Activated naive CD4-positive, alpha-beta T cell treated with anti-CD3 and anti-CD28 coated beads, Interleukin-2, amount 10 ng/mL, durations not matched to agents 7 days and 5 days (primary cell): Measurements from ENCODE around the gene NTN1.
"Not testable (repeated sequence)": the region's sequence is repeated elsewhere in the genome, so short reads cannot be mapped to it uniquely, and the experiment has no call there.

Experiments used
- CTCF ChIA-PET: fragments of 350-600 bp; sonication (Branson Sonifier 250); formaldehyde crosslinking; loops from one replicate; lab custom pipeline; 2021; ENCODE audit warnings: antibody characterized with exemption; lab: Charles Lee
- DNase-seq: peaks from one replicate; pipeline ENCODE4 v3.0.0-alpha.2; 2020
- H3K27ac Mint-ChIP-seq: one replicate; pipeline ENCODE4 v1.8.0; 2021; ENCODE audit warnings: mild to moderate bottlenecking, moderate library complexity, mixed read lengths
- H3K27me3 Mint-ChIP-seq: one replicate; pipeline ENCODE4 v1.8.0; 2021; ENCODE audit warnings: mild to moderate bottlenecking, mixed read lengths
- H3K36me3 Mint-ChIP-seq: one replicate; pipeline ENCODE4 v1.8.0; 2021; ENCODE audit warnings: mixed read lengths
- H3K4me1 Mint-ChIP-seq: one replicate; pipeline ENCODE4 v1.8.0; 2021; ENCODE audit warnings: mixed read lengths
- H3K4me3 Mint-ChIP-seq: one replicate; pipeline ENCODE4 v1.8.0; 2021; ENCODE audit warnings: mild to moderate bottlenecking, moderate library complexity, mixed read lengths
- H3K9me3 Mint-ChIP-seq: one replicate; pipeline ENCODE4 v1.8.0; 2021; ENCODE audit warnings: mixed read lengths

Gene NTN1

DNA sequence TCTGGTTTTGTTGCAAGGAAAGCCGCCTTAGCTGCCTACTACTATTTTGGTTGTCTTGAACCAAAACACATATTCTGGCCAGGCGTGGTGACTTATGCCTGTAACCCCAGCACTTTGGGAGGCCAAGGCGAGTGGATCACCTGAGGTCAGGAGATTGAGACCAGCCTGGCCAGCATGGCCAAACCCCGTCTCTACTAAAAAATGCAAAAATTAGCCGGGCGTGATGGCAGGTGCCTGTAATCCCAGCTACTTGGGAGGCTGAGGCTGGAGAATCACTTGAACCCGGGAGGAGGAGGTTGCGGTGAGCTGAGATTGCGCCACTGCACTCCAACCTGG is 236.3 kb downstream of the NTN1 start:
- CTCF ChIA-PET, H3K9me3 Mint-ChIP-seq, H3K36me3 Mint-ChIP-seq, DNase-seq, H3K27me3 Mint-ChIP-seq, H3K4me3 Mint-ChIP-seq, H3K27ac Mint-ChIP-seq, H3K4me1 Mint-ChIP-seq: not testable (repeated sequence)

DNA sequence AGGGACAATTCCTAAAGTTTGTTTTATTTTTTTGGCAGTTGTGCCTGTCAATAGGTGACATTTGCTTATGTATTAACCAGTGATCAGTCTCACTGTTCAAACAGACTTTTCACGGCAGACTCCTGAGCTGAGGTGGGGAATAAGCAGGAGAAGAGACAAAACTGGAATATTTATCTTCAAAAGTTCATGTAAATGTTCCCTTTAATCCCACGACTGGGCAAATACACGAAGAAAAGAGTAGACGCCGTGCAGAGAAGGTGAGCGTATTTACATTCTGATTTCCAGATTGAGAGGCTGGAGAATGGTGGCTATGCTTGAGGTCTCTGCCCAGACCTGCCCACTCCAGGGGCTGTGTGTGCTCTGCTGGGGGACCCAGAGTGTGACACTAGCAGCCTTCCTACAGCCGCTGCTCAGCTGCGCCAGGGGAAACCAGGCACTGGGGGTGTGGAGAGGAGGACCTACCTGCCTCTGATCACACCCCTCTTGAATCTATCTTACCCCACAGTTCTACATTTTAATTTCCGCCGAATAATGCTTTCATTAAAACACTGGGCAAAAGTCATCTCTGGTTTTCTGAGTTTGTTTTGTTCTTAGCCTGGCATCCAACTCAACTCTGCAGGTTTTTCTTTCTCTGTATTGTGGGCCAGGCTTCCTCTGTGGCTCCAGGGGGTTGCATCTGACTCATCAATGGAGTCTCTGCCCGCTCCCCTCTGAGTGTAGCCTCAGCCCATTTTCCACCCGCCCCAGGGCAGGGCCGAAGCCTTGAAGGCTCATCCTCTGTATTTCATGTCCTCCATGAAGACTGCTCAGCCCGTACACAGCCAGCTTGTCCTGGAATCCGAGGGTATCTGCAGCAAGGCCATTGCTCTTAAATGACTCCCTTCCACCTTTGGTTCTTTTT is 237.1 kb downstream of the NTN1 start:
- Mint-ChIP-seq H3K27ac (no peak overlapping the region), H3K36me3 (no peaks in the 10 kb centered on the region)

DNA sequence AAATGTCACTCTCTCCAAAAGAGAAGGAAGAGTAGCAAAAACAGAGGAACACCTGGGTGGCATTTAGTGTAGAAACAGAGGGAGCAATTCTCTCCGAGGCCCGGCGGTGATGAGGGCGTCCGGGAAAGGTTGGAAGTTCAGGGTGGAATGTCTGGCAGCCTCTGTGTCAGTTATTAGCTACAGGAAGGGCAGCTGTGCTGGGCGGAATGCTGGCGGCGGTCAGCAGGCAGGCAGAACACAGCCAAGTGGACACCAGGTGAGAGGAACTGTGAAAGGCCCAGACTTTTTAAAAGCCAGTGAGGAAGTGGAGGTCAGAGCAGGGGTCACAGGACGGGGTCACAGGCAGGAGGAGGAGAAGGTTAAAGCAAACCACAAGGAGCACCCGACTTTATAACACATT is 238.1 kb downstream of the NTN1 start:
- no peaks in the 10 kb centered on the region for H3K27me3 Mint-ChIP-seq
- no peaks in the 10 kb centered on the region for H3K36me3 Mint-ChIP-seq
- no peaks in the 10 kb centered on the region for H3K9me3 Mint-ChIP-seq
- H3K4me3 Mint-ChIP-seq = no peak overlapping the region
- DNase-seq = no peak
- no peak overlapping the region for H3K27ac Mint-ChIP-seq
- no peaks in the 10 kb centered on the region for H3K4me1 Mint-ChIP-seq
- CTCF ChIA-PET = no interaction called here

More for the DNA sequence above, 237.1 kb downstream of the NTN1 start:
- CTCF ChIA-PET = no interaction called here
- no peaks in the 10 kb centered on the region for H3K27me3 Mint-ChIP-seq
- H3K4me1 Mint-ChIP-seq = peaks cover under 1% of the 10 kb centered on the region
- no peaks in the 10 kb centered on the region for H3K9me3 Mint-ChIP-seq
- DNase-seq = no peak
- no peak overlapping the region for H3K4me3 Mint-ChIP-seq

DNA sequence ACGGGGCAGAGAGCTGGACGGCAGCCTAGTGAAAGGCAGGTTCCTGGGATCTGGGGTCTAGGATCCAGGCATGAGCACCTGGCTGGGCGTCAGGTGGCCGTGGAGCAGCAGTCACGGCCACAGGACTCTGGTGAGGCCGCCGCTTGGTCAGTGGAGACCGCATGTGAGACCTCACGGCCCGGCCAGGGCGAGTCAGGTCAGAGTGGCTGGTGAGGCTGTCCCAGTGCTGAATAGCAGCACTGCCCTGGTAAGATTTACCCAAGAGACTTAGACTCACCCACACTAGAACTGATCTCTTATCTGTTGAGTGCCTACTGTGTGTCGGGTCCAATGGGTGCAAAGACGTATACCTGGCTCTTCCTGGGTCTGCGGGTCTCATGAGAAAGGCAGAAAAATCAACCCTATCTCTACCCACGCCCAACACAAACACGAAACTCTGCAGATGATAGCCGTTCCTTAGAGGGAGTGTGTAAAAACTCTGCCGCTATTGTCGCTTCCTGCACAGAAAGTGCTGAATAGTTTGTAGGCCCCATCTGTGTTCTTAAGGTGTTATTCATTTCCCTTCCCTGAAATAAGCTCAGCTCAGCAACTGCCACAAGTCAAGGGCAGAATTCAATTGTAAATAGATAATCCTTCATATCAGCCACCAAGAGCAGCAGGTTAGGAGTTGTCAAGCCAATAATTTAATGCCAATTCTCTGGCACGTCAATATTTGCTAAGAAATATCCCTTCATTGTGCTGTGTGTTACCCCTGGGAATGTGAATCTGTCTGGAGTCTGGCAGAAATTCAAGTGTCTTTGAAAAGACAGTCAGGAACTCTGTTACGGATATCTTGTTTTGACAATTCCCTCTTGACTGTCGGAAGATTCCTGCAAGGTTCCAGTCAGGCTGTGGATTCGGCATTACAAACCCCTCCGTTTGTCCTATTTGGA is 240.0 kb downstream of the NTN1 start:
- no peaks in the 10 kb centered on the region for H3K27me3 Mint-ChIP-seq
- H3K4me3 Mint-ChIP-seq = no peak overlapping the region
- no peak for DNase-seq
- no peak overlapping the region for H3K27ac Mint-ChIP-seq
- H3K4me1 Mint-ChIP-seq = no peaks in the 10 kb centered on the region
- CTCF ChIA-PET = no interaction called here
- no peaks in the 10 kb centered on the region for H3K36me3 Mint-ChIP-seq
- no peaks in the 10 kb centered on the region for H3K9me3 Mint-ChIP-seq

DNA sequence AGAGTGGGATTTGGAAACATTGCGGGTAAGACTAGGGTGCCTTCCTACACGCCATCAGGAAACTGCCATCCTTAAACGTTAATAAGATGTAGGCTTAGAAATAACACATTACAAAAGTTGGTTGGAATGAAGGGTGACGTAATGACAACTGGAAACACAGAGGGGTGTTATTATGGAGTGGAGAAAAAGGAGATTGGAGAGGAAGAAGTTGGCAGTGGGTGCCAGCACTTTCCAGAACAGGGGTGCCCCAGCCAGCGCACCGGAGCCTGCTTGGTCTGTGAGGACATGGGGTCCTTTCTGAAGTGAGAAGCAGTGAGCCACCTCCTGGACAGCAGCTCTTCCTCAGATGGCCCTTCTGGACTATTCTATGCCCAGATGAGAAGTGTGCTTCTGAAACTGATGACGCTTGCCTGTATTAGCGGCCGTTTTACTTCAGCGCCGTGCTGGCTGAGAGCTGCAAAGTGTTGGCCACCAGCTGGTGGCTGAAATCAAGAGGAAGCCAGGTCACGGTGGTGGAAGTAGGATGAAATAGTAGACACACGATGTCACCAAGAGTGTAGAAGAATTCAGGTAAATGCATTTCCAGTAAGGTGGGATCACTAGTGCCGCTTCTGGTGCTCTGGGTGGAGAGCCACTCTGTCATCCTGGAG is 244.8 kb downstream of the NTN1 start:
- Mint-ChIP-seq H3K36me3 (no peaks in the 10 kb centered on the region), H3K9me3 (no peaks in the 10 kb centered on the region), H3K27ac (no peak overlapping the region), H3K4me3 (no peak overlapping the region), H3K4me1 (no peaks in the 10 kb centered on the region), H3K27me3 (no peaks in the 10 kb centered on the region)
- CTCF ChIA-PET = no interaction called here
- no peak for DNase-seq

DNA sequence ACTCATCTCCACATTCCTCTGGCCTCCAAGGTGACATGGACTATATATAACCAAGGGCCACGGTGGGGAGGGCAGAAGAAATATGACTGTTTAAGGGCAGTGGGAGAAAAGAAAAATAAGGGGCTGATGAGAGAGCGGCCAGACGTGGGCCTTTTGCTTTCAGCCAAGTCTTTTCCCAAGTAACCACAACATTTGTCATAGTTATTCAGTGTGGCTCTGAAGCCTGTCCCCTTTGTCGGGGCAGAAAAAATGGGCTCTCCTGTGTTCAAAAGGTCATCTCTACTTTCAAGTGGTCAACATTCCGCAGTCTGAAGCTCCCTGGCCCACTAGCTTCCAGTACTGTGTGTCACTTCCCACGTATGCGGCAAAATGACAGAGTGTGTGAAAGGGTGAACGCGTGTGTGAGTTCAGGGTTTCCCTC is 245.4 kb downstream of the NTN1 start:
- no peak overlapping the region for H3K4me3 Mint-ChIP-seq

DNA sequence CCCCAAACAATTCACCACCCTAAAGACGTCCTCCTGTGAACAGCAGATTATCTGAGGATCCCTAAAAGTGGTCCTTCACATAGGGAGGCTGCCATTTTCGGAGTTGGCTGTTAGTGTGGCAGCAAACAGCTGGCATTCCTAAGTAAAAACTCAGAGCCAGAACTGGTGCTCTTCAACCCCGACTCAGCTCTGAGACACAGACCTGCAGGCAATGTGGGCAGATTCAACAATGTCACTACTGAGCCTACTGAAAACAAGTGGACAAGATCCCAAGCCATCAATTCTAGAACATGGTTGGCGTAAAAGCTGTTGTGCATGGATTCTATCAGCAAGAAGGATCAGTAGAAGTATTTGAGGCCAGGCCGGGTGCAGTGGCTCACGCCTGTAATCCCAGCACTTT is 247.2 kb downstream of the NTN1 start:
- no peaks in the 10 kb centered on the region for H3K36me3 Mint-ChIP-seq
- CTCF ChIA-PET = no interaction called here
- H3K4me1 Mint-ChIP-seq = no peaks in the 10 kb centered on the region
- H3K4me3 Mint-ChIP-seq = no peak overlapping the region
- no peak for DNase-seq
- H3K27me3 Mint-ChIP-seq = no peaks in the 10 kb centered on the region
- no peak overlapping the region for H3K27ac Mint-ChIP-seq
- H3K9me3 Mint-ChIP-seq = no peaks in the 10 kb centered on the region

More for the DNA sequence above, 245.4 kb downstream of the NTN1 start:
- DNase-seq = no peak
- H3K27ac Mint-ChIP-seq = no peak overlapping the region
- no peaks in the 10 kb centered on the region for H3K9me3 Mint-ChIP-seq
- no peaks in the 10 kb centered on the region for H3K4me1 Mint-ChIP-seq
- no peaks in the 10 kb centered on the region for H3K27me3 Mint-ChIP-seq
- CTCF ChIA-PET = no interaction called here
- H3K36me3 Mint-ChIP-seq = no peaks in the 10 kb centered on the region

DNA sequence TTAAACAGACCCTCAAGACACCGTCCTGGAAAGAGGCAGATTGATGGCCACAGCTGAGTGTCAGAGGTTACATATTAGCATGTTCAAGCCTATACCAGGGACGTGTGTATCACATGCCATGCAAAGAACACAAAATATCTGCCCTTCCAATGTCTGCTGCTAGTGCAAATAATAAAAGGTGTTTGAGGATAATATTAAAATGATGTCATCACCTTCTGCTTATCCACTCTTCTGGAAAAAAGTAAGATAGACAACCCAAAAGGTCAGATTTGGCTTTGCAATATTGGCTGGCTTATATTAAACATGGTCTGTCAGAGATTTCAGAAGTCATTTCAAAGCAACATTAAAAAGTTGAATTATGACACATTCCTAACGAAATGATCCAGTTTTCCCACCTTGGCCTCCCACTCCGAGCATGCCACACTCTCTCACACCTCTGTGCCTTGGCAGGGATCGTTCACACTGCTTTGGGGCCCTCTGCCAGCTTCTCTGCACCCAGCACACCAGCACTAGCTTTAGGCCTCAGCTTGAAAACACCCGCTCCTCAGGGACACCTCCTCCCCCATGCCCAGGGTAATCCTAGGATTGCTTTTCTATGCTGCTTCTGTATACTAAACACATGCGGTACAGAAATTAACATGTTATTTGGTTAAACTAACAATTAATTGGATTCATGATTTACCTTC is 248.2 kb downstream of the NTN1 start:
- CTCF ChIA-PET = no interaction called here
- no peak for DNase-seq
- Mint-ChIP-seq H3K9me3 (no peaks in the 10 kb centered on the region), H3K36me3 (no peaks in the 10 kb centered on the region), H3K4me1 (peaks cover 6% of the 10 kb centered on the region), H3K27me3 (no peaks in the 10 kb centered on the region), H3K4me3 (no peak overlapping the region), H3K27ac (no peak overlapping the region)

DNA sequence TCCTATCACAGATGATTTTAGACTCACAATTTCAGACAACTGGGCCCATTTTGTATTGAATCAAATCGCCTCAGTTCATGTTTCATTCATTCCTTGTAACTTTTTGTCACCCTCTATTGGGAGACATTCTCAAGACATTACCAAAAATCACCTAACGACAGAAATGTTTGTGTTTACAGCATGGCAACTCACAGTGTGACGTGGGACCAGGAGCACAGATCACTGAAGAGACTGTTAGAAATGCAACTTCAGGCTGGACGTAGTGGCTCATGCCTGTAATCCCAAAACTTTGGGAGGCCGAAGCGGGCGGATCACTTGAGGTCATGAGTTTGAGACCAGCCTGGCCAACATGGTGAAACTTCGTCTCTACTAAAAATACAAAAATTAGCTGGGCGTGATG is 249.6 kb downstream of the NTN1 start:
- CTCF ChIA-PET = no interaction called here
- Mint-ChIP-seq H3K27ac (no peak overlapping the region), H3K36me3 (no peaks in the 10 kb centered on the region), H3K4me1 (peaks cover 6% of the 10 kb centered on the region), H3K4me3 (no peak overlapping the region), H3K9me3 (no peaks in the 10 kb centered on the region), H3K27me3 (no peaks in the 10 kb centered on the region)
- DNase-seq = no peak

DNA sequence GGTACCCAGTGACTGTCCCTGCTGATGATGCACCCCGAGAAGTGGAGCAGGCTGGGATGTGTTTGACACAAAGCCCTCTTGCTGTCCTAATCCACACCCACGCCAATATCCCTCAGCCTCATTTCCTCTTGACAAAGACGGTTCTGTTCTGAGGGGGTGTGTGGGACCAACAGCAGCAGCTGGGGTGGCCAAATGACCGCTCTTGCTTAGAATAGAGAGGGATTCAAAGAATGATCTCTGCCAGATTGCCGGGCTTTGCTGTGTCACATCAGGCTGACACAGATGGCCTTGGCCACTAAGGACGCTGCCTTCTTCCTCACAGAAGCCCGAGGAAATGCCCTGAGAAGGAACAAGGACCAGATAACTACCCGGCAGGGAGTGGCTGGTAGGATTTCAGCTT is 250.7 kb downstream of the NTN1 start:
- CTCF ChIA-PET = no interaction called here
- no peak for DNase-seq
- Mint-ChIP-seq H3K4me1 (peaks cover 6% of the 10 kb centered on the region), H3K9me3 (no peaks in the 10 kb centered on the region), H3K27ac (no peak overlapping the region), H3K27me3 (no peaks in the 10 kb centered on the region), H3K36me3 (no peaks in the 10 kb centered on the region), H3K4me3 (no peak overlapping the region)

DNA sequence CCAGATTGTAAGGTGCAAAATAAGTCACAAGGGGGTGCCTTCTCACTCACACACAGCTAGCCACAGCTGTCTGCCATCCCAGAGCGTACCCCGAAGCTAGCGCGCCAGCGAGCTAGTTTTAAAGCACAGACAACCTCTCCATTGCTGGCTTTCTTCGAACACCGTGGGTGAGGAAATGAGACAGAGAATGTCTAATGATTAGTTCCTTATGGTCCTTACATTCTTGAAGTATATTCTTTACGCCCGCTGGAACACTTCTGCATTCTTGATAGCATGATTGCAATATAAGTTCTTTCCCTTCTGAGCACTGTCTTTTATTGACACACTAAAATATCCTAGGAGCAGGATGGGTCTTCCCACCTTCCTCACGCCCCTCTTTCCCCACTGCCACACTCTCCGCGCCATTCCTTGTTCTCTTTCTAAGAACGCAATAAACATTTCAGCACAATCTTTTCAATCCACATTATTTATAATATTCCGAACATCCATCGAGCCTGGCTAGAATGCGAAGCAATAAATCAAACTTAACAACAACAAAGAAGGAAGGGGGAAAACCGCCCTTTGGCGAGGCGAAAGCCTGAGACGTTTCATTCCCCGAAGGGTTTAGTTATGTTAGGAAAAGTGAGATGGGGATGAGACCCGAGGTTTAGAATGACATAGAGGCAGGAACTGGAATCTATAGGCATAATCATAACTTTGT is 251.3 kb downstream of the NTN1 start:
- Mint-ChIP-seq H3K4me3 (no peak overlapping the region), H3K4me1 (peaks cover 6% of the 10 kb centered on the region), H3K36me3 (no peaks in the 10 kb centered on the region), H3K27me3 (no peaks in the 10 kb centered on the region), H3K9me3 (no peaks in the 10 kb centered on the region), H3K27ac (no peak overlapping the region)
- CTCF ChIA-PET = interaction anchor here (0.7 kb wide), 1 partner anchor 20 kb away, joined by 3 read pairs; no protein-coding TSS in a partner anchor
- DNase-seq = no peak

DNA sequence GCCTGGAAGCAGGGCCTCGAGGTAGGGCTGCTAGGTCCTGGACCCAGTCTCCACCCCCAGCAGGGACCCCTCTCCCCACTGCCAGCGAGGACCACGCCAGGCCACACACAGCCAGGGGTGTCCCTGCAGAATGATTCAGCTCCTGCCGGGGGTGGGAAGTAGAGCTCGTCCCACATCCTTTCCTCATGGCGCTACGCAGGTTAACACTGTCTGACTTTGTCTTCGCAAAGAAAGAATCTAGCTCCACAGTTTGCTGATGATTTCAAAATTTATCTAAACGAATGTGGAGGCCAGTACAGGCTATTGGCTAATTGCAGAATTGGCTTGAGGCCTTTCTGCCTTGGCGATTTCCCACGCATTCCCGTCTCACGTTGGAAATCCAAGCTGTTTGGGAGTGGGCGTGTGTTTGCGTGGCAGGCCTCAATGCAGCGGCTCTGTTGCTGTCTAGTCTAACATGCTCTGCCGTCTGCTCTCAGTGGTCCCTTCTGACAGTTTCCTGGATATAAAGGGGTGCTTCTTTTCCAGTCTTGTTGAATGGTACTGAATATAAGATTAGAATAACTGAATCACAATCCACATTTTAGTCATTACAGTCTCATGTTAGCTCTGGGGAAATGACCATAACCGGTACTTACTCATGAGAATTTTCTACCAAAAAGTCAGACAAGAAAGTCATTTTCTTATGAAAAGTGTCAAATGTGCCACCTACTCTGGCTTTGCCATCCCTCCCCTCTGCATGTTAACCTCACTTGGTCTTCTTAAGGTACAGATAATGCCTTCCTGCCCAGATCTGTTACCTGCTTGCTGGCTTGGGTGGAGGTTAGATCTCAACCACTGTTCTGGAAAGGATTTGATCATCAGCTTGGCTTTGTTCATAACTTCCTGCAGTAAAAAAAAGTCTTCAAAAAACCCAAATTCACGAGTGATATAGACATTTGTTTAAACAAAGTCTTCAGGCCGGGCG is 252.4 kb downstream of the NTN1 start:
- Mint-ChIP-seq H3K4me1 (peaks cover 6% of the 10 kb centered on the region), H3K27ac (no peak overlapping the region), H3K36me3 (no peaks in the 10 kb centered on the region), H3K27me3 (no peaks in the 10 kb centered on the region), H3K4me3 (no peak overlapping the region), H3K9me3 (no peaks in the 10 kb centered on the region)
- no peak for DNase-seq
- CTCF ChIA-PET = interaction anchor here (0.7 to 1.5 kb wide), 2 partner anchors 18 to 21 kb away, joined by 3 to 4 read pairs; no protein-coding TSS in a partner anchor
